GM23338 (cell line): Measurements from ENCODE around the gene TERB1. TPM values are rescaled to one million over a fixed set of nuclear protein-coding genes. Genes with fewer than 3 reads are reported as not detected.

Experiments
- ATAC-seq: fragments of 200-7000 bp; cut with Tn5 transposase; 3 replicates; pipeline ENCODE4 v1.9.1; 2020
- DNase-seq: peaks from one replicate; pipeline ENCODE4 v3.0.0-alpha.2; 2015; ENCODE audit warnings: low spot score
- H2AFZ ChIP-seq: fragments of 200-600 bp; sonication (generic); 2 replicates; pipeline ENCODE4 v1.8.0; 2016; ENCODE audit warnings: antibody characterized with exemption, mild to moderate bottlenecking, moderate library complexity
- H3F3A ChIP-seq: fragments of 200-600 bp; sonication (generic); replicated peaks from 2 replicates; pipeline ENCODE4 v1.8.0; 2017; ENCODE audit warnings: antibody characterized with exemption, mixed run types, low read depth
- H3K27ac ChIP-seq: fragments of 200-600 bp; sonication (generic); 2 replicates; pipeline ENCODE4 v1.6.1; 2016; ENCODE audit warnings: low read depth
- H3K27me3 ChIP-seq: fragments of 200-600 bp; sonication (generic); 2 replicates; pipeline ENCODE4 v1.8.0; 2016; ENCODE audit warnings: mild to moderate bottlenecking, mixed run types, moderate library complexity; ENCODE audit not compliant: insufficient read depth
- H3K36me3 ChIP-seq: fragments of 200-600 bp; sonication (generic); 2 replicates; pipeline ENCODE4 v1.8.0; 2016; ENCODE audit warnings: mild to moderate bottlenecking; ENCODE audit not compliant: insufficient read depth
- H3K4me1 ChIP-seq: fragments of 200-600 bp; sonication (generic); 2 replicates; pipeline ENCODE4 v1.8.0; 2016; ENCODE audit warnings: mild to moderate bottlenecking, moderate library complexity; ENCODE audit not compliant: insufficient read depth
- H3K4me2 ChIP-seq: fragments of 200-600 bp; sonication (generic); 2 replicates; pipeline ENCODE4 v1.7.1; 2017; ENCODE audit warnings: mixed run types
- H3K4me3 ChIP-seq: fragments of 200-600 bp; sonication (generic); 2 replicates; pipeline ENCODE4 v1.6.1; 2016; ENCODE audit warnings: mixed run types
- H3K79me2 ChIP-seq: fragments of 200-600 bp; sonication (generic); replicated peaks from 2 replicates; pipeline ENCODE4 v1.8.0; 2017; ENCODE audit warnings: mild to moderate bottlenecking; ENCODE audit not compliant: insufficient read depth
- H3K9me2 ChIP-seq: fragments of 200-600 bp; sonication (generic); 2 replicates; pipeline ENCODE4 v1.8.0; 2017; ENCODE audit not compliant: insufficient read depth
- H4K20me1 ChIP-seq: fragments of 200-600 bp; sonication (generic); replicated peaks from 2 replicates; pipeline ENCODE4 v1.8.0; 2017; ENCODE audit warnings: mild to moderate bottlenecking; ENCODE audit not compliant: insufficient read depth
- H3K27ac Mint-ChIP-seq: 2 replicates; pipeline ENCODE4 v1.8.0; 2020; ENCODE audit warnings: inconsistent platforms, mild to moderate bottlenecking, moderate library complexity, mixed read lengths
- H3K27me3 Mint-ChIP-seq: 3 replicates; pipeline ENCODE4 v1.8.0; 2022; ENCODE audit warnings: low read depth, mild to moderate bottlenecking, moderate library complexity, mixed read lengths, inconsistent platforms; ENCODE audit not compliant: insufficient read depth, poor library complexity
- H3K36me3 Mint-ChIP-seq: 3 replicates; pipeline ENCODE4 v1.8.0; 2021; ENCODE audit warnings: low read depth, mild to moderate bottlenecking, inconsistent platforms, moderate library complexity, mixed read lengths
- H3K4me1 Mint-ChIP-seq: 3 replicates; pipeline ENCODE4 v1.8.0; 2020; ENCODE audit warnings: mild to moderate bottlenecking, inconsistent platforms, mixed read lengths
- H3K4me3 Mint-ChIP-seq: 3 replicates; pipeline ENCODE4 v1.8.0; 2021; ENCODE audit warnings: moderate library complexity, mild to moderate bottlenecking, inconsistent platforms, mixed read lengths
- H3K9me3 Mint-ChIP-seq: 3 replicates; pipeline ENCODE4 v1.8.0; 2020; ENCODE audit warnings: moderate library complexity, mild to moderate bottlenecking, inconsistent platforms, mixed read lengths
- CREB1 ChIP-seq: fragments of 250-450 bp; sonication (Bioruptor Pico); IDR thresholded peaks from 2 replicates; pipeline ENCODE4 v1.5.0; 2020; ENCODE audit warnings: low read depth, mild to moderate bottlenecking, moderate library complexity
- EZH2 ChIP-seq: fragments of 200-600 bp; sonication (generic); IDR thresholded peaks from one replicate; pipeline ENCODE4 v1.8.0; 2017; ENCODE audit warnings: antibody characterized with exemption, mild to moderate bottlenecking, low read depth; ENCODE audit not compliant: unreplicated experiment
- EZH2phosphoT487 ChIP-seq: fragments of 200-600 bp; sonication (generic); IDR thresholded peaks from one replicate; pipeline ENCODE4 v1.8.1; 2018; ENCODE audit warnings: antibody characterized with exemption; ENCODE audit not compliant: unreplicated experiment
- JUNB ChIP-seq: IDR thresholded peaks from one replicate; pipeline ENCODE4 v1.6.1; 2016; ENCODE audit warnings: antibody characterized with exemption; ENCODE audit not compliant: unreplicated experiment
- NANOG ChIP-seq: IDR thresholded peaks from 2 replicates; pipeline ENCODE4 v1.6.1; 2016; ENCODE audit warnings: antibody characterized with exemption, borderline replicate concordance
- POLR2AphosphoS5 ChIP-seq: IDR thresholded peaks from 2 replicates; pipeline ENCODE4 v1.6.1; 2016; ENCODE audit warnings: antibody characterized with exemption, low read depth
- STAT1 ChIP-seq: IDR thresholded peaks from one replicate; pipeline ENCODE4 v1.6.1; 2016; ENCODE audit warnings: antibody characterized with exemption; ENCODE audit not compliant: unreplicated experiment
- ZNF114 ChIP-seq: fragments of 250-450 bp; sonication (Bioruptor Pico); IDR thresholded peaks from 2 replicates; pipeline ENCODE4 v1.5.0; 2020; ENCODE audit warnings: mild to moderate bottlenecking, moderate library complexity
- ZNF331 ChIP-seq: fragments of 250-450 bp; sonication (Bioruptor Pico); IDR thresholded peaks from 2 replicates; pipeline ENCODE4 v1.5.0; 2020; ENCODE audit warnings: low read depth, mild to moderate bottlenecking, moderate library complexity
- polyA plus RNA-seq: library from polyadenylated mRNA; unstranded; fragments of >200 nt; fragmentation: Nextera tagmentation; extraction: Ambion mirVana; gene quantifications from 2 replicates; pipeline ENCODE4 v1.2.1, GENCODE V29; 2016
- total RNA-seq: library from RNA; depleted of rRNA; stranded (reverse); fragments of >200 nt; shearing (Covaris generic); gene quantifications from 2 replicates; pipeline ENCODE4 v1.2.3, GENCODE V29; 2014
- TF ChIP-seq, protein P1 (sequence below), 2 experiments: fragments of 200-600 bp in 1 of 2; sonication (generic) in 1 of 2; conservative IDR thresholded peaks; 2 replicates each; pipeline versions ENCODE4 v1.5.1 to v1.6.1; 2016 to 2017; ENCODE audit warnings: antibody characterized with exemption in 2 of 2, low read depth in 2 of 2, mild to moderate bottlenecking in 2 of 2, moderate library complexity in 1 of 2
- TF ChIP-seq, protein P2 (sequence below): IDR thresholded peaks from one replicate; pipeline ENCODE4 v1.6.1; 2018; ENCODE audit warnings: antibody characterized with exemption; ENCODE audit not compliant: unreplicated experiment
- TF ChIP-seq, protein P3 (sequence below): fragments of 250-450 bp; sonication (Bioruptor Pico); IDR thresholded peaks from 2 replicates; pipeline ENCODE4 v1.5.0; 2020; ENCODE audit warnings: mild to moderate bottlenecking, moderate library complexity
- TF ChIP-seq, protein P4 (sequence below): IDR thresholded peaks from 2 replicates; pipeline ENCODE4 v1.6.1; 2016; ENCODE audit warnings: antibody characterized with exemption

Gene TERB1
- total and polyA plus RNA-seq, 2 experiments from 2014 or later = not detected

DNA sequence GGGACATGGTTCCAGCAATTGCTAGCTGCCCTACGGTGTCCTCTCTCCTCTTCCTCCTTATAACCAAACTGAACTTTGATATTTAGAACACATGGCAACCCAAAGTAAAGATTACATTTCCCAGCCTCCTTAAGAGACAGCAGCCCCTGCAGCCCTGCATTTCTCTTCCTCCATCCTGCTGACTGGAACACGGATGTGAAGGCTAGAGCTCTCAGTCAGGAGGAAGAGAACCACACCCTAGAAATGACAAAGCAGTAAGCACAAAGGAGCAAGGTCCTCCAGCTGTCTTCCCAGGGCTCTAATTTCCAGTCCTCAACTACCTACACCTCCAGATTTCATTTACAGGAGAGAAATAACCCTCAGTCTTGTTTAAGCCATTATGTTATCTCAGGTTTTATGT is 60.9 kb downstream of the TERB1 start:
- Histone ChIP-seq H4K20me1 (peaks cover 52% of the 10 kb centered on the region), H3K36me3 (peaks cover 54% of the 10 kb centered on the region)

More for the DNA sequence above, 60.9 kb downstream of the TERB1 start:
- Histone ChIP-seq H3F3A (peaks cover 14% of the 10 kb centered on the region; the same call in 1 of the 2 replicates), H2AFZ (no peak overlapping the region), H3K27me3 (no peaks in the 10 kb centered on the region), H3K79me2 (peaks cover 86% of the 10 kb centered on the region), H3K27ac (peak overlapping the region; percentile 46), H3K4me3 (no peak overlapping the region), H3K4me2 (no peak overlapping the region), H3K4me1 (peaks cover 13% of the 10 kb centered on the region), H3K9me2 (no peaks in the 10 kb centered on the region)
- Mint-ChIP-seq H3K4me1 (peaks cover 21% of the 10 kb centered on the region), H3K27me3 (no peaks in the 10 kb centered on the region), H3K27ac (peak overlapping the region; percentile 89), H3K9me3 (no peaks in the 10 kb centered on the region), H3K4me3 (no peak overlapping the region; the same call in 2 of the 3 replicates), H3K36me3 (peaks cover 73% of the 10 kb centered on the region)
- TF ChIP-seq, protein P1, sequence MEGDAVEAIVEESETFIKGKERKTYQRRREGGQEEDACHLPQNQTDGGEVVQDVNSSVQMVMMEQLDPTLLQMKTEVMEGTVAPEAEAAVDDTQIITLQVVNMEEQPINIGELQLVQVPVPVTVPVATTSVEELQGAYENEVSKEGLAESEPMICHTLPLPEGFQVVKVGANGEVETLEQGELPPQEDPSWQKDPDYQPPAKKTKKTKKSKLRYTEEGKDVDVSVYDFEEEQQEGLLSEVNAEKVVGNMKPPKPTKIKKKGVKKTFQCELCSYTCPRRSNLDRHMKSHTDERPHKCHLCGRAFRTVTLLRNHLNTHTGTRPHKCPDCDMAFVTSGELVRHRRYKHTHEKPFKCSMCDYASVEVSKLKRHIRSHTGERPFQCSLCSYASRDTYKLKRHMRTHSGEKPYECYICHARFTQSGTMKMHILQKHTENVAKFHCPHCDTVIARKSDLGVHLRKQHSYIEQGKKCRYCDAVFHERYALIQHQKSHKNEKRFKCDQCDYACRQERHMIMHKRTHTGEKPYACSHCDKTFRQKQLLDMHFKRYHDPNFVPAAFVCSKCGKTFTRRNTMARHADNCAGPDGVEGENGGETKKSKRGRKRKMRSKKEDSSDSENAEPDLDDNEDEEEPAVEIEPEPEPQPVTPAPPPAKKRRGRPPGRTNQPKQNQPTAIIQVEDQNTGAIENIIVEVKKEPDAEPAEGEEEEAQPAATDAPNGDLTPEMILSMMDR (conservative IDR thresholded peaks at IDR 0.05; ENCODE audit: low read depth in 2 of 2) = no peak
- TF ChIP-seq, protein P2, sequence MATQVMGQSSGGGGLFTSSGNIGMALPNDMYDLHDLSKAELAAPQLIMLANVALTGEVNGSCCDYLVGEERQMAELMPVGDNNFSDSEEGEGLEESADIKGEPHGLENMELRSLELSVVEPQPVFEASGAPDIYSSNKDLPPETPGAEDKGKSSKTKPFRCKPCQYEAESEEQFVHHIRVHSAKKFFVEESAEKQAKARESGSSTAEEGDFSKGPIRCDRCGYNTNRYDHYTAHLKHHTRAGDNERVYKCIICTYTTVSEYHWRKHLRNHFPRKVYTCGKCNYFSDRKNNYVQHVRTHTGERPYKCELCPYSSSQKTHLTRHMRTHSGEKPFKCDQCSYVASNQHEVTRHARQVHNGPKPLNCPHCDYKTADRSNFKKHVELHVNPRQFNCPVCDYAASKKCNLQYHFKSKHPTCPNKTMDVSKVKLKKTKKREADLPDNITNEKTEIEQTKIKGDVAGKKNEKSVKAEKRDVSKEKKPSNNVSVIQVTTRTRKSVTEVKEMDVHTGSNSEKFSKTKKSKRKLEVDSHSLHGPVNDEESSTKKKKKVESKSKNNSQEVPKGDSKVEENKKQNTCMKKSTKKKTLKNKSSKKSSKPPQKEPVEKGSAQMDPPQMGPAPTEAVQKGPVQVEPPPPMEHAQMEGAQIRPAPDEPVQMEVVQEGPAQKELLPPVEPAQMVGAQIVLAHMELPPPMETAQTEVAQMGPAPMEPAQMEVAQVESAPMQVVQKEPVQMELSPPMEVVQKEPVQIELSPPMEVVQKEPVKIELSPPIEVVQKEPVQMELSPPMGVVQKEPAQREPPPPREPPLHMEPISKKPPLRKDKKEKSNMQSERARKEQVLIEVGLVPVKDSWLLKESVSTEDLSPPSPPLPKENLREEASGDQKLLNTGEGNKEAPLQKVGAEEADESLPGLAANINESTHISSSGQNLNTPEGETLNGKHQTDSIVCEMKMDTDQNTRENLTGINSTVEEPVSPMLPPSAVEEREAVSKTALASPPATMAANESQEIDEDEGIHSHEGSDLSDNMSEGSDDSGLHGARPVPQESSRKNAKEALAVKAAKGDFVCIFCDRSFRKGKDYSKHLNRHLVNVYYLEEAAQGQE = no peak
- TF ChIP-seq, protein P3, sequence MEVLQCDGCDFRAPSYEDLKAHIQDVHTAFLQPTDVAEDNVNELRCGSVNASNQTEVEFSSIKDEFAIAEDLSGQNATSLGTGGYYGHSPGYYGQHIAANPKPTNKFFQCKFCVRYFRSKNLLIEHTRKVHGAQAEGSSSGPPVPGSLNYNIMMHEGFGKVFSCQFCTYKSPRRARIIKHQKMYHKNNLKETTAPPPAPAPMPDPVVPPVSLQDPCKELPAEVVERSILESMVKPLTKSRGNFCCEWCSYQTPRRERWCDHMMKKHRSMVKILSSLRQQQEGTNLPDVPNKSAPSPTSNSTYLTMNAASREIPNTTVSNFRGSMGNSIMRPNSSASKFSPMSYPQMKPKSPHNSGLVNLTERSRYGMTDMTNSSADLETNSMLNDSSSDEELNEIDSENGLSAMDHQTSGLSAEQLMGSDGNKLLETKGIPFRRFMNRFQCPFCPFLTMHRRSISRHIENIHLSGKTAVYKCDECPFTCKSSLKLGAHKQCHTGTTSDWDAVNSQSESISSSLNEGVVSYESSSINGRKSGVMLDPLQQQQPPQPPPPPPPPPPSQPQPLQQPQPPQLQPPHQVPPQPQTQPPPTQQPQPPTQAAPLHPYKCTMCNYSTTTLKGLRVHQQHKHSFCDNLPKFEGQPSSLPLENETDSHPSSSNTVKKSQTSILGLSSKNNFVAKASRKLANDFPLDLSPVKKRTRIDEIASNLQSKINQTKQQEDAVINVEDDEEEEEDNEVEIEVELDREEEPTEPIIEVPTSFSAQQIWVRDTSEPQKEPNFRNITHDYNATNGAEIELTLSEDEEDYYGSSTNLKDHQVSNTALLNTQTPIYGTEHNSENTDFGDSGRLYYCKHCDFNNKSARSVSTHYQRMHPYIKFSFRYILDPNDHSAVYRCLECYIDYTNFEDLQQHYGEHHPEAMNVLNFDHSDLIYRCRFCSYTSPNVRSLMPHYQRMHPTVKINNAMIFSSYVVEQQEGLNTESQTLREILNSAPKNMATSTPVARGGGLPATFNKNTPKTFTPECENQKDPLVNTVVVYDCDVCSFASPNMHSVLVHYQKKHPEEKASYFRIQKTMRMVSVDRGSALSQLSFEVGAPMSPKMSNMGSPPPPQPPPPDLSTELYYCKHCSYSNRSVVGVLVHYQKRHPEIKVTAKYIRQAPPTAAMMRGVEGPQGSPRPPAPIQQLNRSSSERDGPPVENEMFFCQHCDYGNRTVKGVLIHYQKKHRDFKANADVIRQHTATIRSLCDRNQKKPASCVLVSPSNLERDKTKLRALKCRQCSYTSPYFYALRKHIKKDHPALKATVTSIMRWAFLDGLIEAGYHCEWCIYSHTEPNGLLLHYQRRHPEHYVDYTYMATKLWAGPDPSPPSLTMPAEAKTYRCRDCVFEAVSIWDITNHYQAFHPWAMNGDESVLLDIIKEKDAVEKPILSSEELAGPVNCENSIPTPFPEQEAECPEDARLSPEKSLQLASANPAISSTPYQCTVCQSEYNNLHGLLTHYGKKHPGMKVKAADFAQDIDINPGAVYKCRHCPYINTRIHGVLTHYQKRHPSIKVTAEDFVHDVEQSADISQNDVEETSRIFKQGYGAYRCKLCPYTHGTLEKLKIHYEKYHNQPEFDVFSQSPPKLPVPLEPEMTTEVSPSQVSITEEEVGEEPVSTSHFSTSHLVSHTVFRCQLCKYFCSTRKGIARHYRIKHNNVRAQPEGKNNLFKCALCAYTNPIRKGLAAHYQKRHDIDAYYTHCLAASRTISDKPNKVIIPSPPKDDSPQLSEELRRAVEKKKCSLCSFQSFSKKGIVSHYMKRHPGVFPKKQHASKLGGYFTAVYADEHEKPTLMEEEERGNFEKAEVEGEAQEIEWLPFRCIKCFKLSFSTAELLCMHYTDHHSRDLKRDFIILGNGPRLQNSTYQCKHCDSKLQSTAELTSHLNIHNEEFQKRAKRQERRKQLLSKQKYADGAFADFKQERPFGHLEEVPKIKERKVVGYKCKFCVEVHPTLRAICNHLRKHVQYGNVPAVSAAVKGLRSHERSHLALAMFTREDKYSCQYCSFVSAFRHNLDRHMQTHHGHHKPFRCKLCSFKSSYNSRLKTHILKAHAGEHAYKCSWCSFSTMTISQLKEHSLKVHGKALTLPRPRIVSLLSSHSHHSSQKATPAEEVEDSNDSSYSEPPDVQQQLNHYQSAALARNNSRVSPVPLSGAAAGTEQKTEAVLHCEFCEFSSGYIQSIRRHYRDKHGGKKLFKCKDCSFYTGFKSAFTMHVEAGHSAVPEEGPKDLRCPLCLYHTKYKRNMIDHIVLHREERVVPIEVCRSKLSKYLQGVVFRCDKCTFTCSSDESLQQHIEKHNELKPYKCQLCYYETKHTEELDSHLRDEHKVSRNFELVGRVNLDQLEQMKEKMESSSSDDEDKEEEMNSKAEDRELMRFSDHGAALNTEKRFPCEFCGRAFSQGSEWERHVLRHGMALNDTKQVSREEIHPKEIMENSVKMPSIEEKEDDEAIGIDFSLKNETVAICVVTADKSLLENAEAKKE (CRISPR knock-in tag) = no peak
- TF ChIP-seq STAT1 (no peak), JUNB (no peak), EZH2 (no peak), CREB1 (no peak), ZNF114 (CRISPR knock-in tag) (no peak), ZNF331 (no peak), NANOG (no peak), EZH2phosphoT487 (no peak), POLR2AphosphoS5 (no peak)
- TF ChIP-seq, protein P4, sequence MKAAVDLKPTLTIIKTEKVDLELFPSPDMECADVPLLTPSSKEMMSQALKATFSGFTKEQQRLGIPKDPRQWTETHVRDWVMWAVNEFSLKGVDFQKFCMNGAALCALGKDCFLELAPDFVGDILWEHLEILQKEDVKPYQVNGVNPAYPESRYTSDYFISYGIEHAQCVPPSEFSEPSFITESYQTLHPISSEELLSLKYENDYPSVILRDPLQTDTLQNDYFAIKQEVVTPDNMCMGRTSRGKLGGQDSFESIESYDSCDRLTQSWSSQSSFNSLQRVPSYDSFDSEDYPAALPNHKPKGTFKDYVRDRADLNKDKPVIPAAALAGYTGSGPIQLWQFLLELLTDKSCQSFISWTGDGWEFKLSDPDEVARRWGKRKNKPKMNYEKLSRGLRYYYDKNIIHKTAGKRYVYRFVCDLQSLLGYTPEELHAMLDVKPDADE = no peak
- no peak for DNase-seq
- peak; percentile 17; the same call in 2 of the 3 replicates for ATAC-seq
